GM21528 (cell line): ENCODE data around the gene AIM2.

ENCODE experiments used
- ATAC-seq: cut with Tn5 transposase; IDR thresholded peaks from one replicate; pipeline ENCODE4 v1.9.1; 2021; ENCODE audit warnings: mild to moderate bottlenecking, moderate library complexity; ENCODE audit not compliant: unreplicated experiment, low FRiP score

The AIM2 gene

DNA sequence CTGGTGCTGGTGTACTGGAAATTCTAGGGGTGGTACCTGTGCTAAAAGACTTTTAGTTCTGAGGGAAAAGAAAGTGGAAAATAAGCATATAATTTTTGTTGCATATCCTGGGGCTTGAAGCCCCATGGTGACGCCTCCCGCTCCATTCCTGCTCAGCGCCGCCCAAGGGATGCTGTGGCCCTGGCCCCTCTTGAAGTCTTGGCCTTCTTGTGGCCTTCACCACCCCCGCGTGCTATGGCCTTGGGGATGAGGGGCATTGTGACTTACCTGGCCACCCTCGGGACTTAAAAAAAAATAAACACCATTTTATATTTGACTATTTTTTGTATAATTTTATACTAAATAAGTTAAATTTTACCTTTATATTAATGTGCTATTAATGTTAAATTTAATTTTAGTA, 51.5 kb downstream of the AIM2 start:
- ATAC-seq = no peak

DNA sequence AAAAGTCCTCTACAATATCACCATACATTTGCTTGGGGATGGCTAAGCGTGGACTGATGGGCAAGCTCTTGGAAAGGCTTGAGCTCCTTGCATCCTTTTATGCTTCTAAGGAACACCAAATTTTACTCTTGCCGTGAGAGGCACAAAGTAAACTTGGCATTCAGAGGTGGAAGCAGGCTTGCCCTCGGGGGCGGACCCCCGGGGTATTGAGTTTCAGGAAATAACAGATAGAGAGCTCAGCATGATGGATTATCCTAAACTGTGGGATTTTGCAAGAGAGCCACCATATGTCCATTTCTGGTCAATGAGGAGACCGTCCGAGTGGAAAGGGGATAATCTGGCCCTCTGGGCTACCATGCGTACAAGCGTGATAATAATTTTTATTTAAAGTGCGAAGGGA, 52.8 kb downstream of the AIM2 start:
- ATAC-seq = no peak

DNA sequence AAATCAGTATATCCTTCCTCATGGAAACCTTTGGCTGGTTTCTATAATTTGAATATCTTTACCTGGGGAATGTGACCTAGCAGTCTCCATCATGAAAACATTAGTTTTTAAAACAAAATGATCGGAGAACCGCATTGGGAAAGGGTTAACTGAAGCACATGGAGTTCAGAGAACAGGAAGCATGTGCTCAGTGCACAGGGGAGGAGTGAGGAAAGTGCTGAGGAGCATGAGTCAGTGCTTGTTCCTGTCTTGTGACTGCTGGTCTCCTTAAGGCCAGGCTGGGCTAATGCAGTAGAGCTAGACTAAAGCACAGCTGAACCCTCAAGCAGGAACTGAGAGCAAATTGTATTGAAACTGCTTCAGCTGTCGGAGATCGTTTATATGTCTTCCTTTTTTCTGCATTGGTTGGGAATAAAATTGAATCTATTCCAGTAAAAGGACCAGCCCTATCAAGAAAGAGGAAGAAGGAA, 61.1 kb downstream of the AIM2 start:
- peak; percentile 97 for ATAC-seq

DNA sequence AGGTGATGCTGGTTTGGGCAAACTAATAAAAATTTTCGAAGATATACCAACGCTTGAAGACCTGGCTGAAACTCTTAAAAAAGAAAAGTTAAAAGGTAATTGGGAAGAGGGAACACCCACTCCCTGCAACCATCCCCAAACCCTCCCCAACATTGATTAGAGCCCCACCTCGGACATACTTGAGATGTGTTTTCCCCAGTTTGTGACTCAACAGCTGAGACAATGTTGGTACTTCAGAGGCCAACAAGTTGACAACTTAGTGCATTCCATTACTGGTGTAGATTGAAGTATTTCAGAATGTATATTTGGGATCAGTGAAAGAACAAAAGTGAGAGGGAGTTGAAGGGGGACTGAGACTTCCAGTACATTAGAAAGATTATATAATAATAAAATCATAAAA, 61.7 kb downstream of the AIM2 start:
- ATAC-seq = no peak

DNA sequence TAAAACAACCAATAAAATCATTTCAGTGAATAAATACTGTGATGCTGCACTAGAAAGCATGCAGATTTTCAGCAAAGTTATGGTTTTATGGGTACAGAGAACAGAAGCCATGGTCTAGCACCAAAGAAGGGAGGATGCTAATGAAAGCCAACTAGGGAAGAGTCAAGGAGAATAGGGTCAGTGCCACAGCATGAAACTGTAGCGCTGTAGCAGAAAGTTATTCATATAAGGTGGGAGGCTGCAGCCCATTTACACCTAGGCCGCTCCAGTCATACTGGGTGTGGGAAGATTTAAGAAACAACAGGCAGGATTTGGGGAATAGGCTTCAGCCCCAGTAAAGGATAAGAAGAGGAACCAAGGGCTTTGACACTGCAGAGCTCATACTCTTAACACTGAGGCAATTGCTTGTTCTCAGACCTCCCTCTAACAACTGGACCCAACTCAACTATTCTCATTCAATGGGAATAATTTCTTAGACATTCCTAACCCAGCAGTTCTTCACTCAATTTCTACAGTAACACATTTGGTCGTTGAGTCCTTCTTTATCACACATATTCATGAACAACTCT, 62.5 kb downstream of the AIM2 start:
- ATAC-seq = no peak

DNA sequence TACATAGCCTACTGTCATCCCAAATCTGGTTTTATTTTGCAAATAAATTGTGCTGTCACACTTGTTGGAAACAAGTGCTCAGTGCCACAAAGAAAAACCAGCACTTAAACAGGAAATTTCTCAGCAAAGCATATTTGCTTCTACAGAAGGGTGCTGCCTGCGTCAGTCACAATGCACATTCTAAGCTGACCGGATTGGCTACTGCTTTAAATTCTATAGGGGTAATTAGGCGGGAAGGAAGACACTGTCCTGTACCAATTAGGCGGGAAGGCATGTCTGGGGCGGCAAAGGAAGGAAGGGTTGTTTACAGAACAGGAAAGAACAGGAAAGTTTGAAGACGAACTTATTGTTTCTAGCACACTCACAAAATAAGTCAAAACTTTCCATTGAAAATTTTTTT, 64.1 kb downstream of the AIM2 start:
- no peak for ATAC-seq
